ENCODE data around the gene OXLD1.
"Not testable (repeated sequence)": the region's sequence is repeated elsewhere in the genome, so short reads cannot be mapped to it uniquely, and the experiment has no call there.

OXLD1 gene

GRCh38 chr17:81682565-81683207, 16.3 kb upstream of the OXLD1 start:
- no peak for DNase-seq (ENCODE audit: low read depth)

- no peak for DNase-seq (ENCODE audit: low read depth)
Measured at GRCh38 chr17:81681672-81682071, 15.3 kb upstream of the OXLD1 start.

GRCh38 chr17:81680150-81680549, 13.7 kb upstream of the OXLD1 start:
- DNase-seq (ENCODE audit: low read depth): no peak

- no peak for DNase-seq (ENCODE audit: low read depth)
Measured at GRCh38 chr17:81676906-81677305, 10.5 kb upstream of the OXLD1 start.

GRCh38 chr17:81675515-81676221, 9.3 kb upstream of the OXLD1 start:
- DNase-seq (ENCODE audit: low read depth): not testable (repeated sequence)

- no peak for DNase-seq (ENCODE audit: low read depth)
Measured at GRCh38 chr17:81673561-81674258, 7.3 kb upstream of the OXLD1 start.

- no peak for DNase-seq (ENCODE audit: low read depth)
Measured at GRCh38 chr17:81672954-81673353, 6.5 kb upstream of the OXLD1 start.

GRCh38 chr17:81672504-81672903, 6.1 kb upstream of the OXLD1 start:
- no peak for DNase-seq (ENCODE audit: low read depth)

GRCh38 chr17:81667754-81668153, 1.3 kb upstream of the OXLD1 start:
- no peak for DNase-seq (ENCODE audit: low read depth)

- no peak for DNase-seq (ENCODE audit: low read depth)
Measured at GRCh38 chr17:81666092-81666341, 388 bp downstream of the OXLD1 start.

- no peak for DNase-seq (ENCODE audit: low read depth)
Measured at GRCh38 chr17:81665205-81666091, 957 bp downstream of the OXLD1 start.

- DNase-seq (ENCODE audit: low read depth): no peak
Measured at GRCh38 chr17:81664051-81664470, 2.3 kb downstream of the OXLD1 start.

- no peak for DNase-seq (ENCODE audit: low read depth)
Measured at GRCh38 chr17:81662002-81662401, 4.4 kb downstream of the OXLD1 start.

GRCh38 chr17:81660441-81660840, 6.0 kb downstream of the OXLD1 start:
- no peak for DNase-seq (ENCODE audit: low read depth)

GRCh38 chr17:81659038-81659437, 7.4 kb downstream of the OXLD1 start:
- DNase-seq (ENCODE audit: low read depth): no peak

GRCh38 chr17:81656835-81657234, 9.6 kb downstream of the OXLD1 start:
- no peak for DNase-seq (ENCODE audit: low read depth)

- DNase-seq (ENCODE audit: low read depth): no peak
Measured at GRCh38 chr17:81656118-81656743, 10.2 kb downstream of the OXLD1 start, which contains the start of gene PDE6G. PDE6G (minus strand) TSS chr17:81656542; CDS start chr17:81653305, 3,237 bp downstream.

GRCh38 chr17:81655378-81656117, 10.9 kb downstream of the OXLD1 start:
- no peak for DNase-seq (ENCODE audit: low read depth)

GRCh38 chr17:81652906-81653771, 13.3 kb downstream of the OXLD1 start:
- DNase-seq (ENCODE audit: low read depth): no peak

- peak; percentile 27 for DNase-seq (ENCODE audit: low read depth)
Measured at GRCh38 chr17:81651692-81652091, 14.7 kb downstream of the OXLD1 start.
